Neural progenitor cell (in vitro differentiated cells): ENCODE results near the gene TEX30. TPM values are rescaled to one million over a fixed set of nuclear protein-coding genes. Genes with fewer than 3 reads are reported as not detected.
"Not testable (repeated sequence)": the region's sequence is repeated elsewhere in the genome, so short reads cannot be mapped to it uniquely, and the experiment has no call there.

Source experiments
- DNase-seq: peaks from one replicate; pipeline ENCODE4 v3.0.0-alpha.2; 2016; ENCODE audit warnings: low spot score
- H2AFZ ChIP-seq: fragments of 200-600 bp; sonication (generic); replicated peaks from 2 replicates; pipeline ENCODE4 v1.6.1; 2016; ENCODE audit warnings: antibody characterized with exemption
- H3F3A ChIP-seq: fragments of 200-600 bp; sonication (generic); 2 replicates; pipeline ENCODE4 v1.6.1; 2016; ENCODE audit warnings: antibody characterized with exemption, low read depth
- H3K27ac ChIP-seq: fragments of 200-600 bp; sonication (generic); 2 replicates; pipeline ENCODE4 v1.5.1; 2016; ENCODE audit warnings: mild to moderate bottlenecking
- H3K27me3 ChIP-seq: fragments of 200-600 bp; sonication (generic); 2 replicates; pipeline ENCODE4 v1.6.1; 2016; ENCODE audit warnings: mild to moderate bottlenecking, moderate library complexity
- H3K36me3 ChIP-seq: fragments of 200-600 bp; sonication (generic); 2 replicates; pipeline ENCODE4 v1.5.1; 2016
- H3K4me1 ChIP-seq: fragments of 200-600 bp; sonication (generic); 2 replicates; pipeline ENCODE4 v1.6.1; 2016; ENCODE audit warnings: mixed run types
- H3K4me2 ChIP-seq: fragments of 200-600 bp; sonication (generic); 2 replicates; pipeline ENCODE4 v1.6.1; 2016
- H3K4me3 ChIP-seq: fragments of 200-600 bp; sonication (generic); 2 replicates; pipeline ENCODE4 v1.5.1; 2016
- H3K79me2 ChIP-seq: fragments of 200-600 bp; sonication (generic); 2 replicates; pipeline ENCODE4 v1.6.1; 2016; ENCODE audit warnings: low read depth
- H3K9ac ChIP-seq: fragments of 200-600 bp; sonication (generic); 2 replicates; pipeline ENCODE4 v1.6.1; 2016
- H3K9me3 ChIP-seq: fragments of 200-600 bp; sonication (generic); 2 replicates; pipeline ENCODE4 v1.5.1; 2016; ENCODE audit warnings: low read depth
- H4K20me1 ChIP-seq: fragments of 200-600 bp; sonication (generic); 2 replicates; pipeline ENCODE4 v1.6.1; 2016; ENCODE audit warnings: low read depth
- H3K27ac Mint-ChIP-seq: 3 replicates; pipeline ENCODE4 v1.8.0; 2021; ENCODE audit warnings: mixed read lengths
- H3K27me3 Mint-ChIP-seq: 2 replicates; pipeline ENCODE4 v1.8.0; 2022; ENCODE audit warnings: low read depth, mild to moderate bottlenecking, inconsistent platforms, moderate library complexity, mixed read lengths; ENCODE audit not compliant: insufficient read depth
- H3K36me3 Mint-ChIP-seq: 3 replicates; pipeline ENCODE4 v1.8.0; 2021; ENCODE audit warnings: mixed read lengths
- H3K4me1 Mint-ChIP-seq: 3 replicates; pipeline ENCODE4 v1.8.0; 2021; ENCODE audit warnings: mixed read lengths
- H3K4me3 Mint-ChIP-seq: 3 replicates; pipeline ENCODE4 v1.8.0; 2021; ENCODE audit warnings: mild to moderate bottlenecking, moderate library complexity, mixed read lengths
- H3K9me3 Mint-ChIP-seq: 3 replicates; pipeline ENCODE4 v1.8.0; 2020; ENCODE audit warnings: mixed read lengths
- EZH2 ChIP-seq: fragments of 200-600 bp; sonication (generic); IDR thresholded peaks from 2 replicates; pipeline ENCODE4 v1.6.1; 2017; ENCODE audit warnings: antibody characterized with exemption, mild to moderate bottlenecking, moderate library complexity
- EZH2phosphoT487 ChIP-seq: fragments of 200-600 bp; sonication (generic); IDR thresholded peaks from 2 replicates; pipeline ENCODE4 v1.6.1; 2017; ENCODE audit warnings: antibody characterized with exemption
- total RNA-seq: library from RNA; depleted of rRNA; stranded (reverse); fragments of >200 nt; gene quantifications from 2 replicates; pipeline ENCODE4 v1.2.3, GENCODE V29; 2015; ENCODE audit warnings: low replicate concordance
- TF ChIP-seq, protein P1 (sequence below): fragments of 200-600 bp; sonication (generic); IDR thresholded peaks from 2 replicates; pipeline ENCODE4 v1.5.1; 2017; ENCODE audit warnings: antibody characterized with exemption, mild to moderate bottlenecking

TEX30 gene
- total RNA-seq, 1 donor from 2014 or later = 38.9 TPM

DNA sequence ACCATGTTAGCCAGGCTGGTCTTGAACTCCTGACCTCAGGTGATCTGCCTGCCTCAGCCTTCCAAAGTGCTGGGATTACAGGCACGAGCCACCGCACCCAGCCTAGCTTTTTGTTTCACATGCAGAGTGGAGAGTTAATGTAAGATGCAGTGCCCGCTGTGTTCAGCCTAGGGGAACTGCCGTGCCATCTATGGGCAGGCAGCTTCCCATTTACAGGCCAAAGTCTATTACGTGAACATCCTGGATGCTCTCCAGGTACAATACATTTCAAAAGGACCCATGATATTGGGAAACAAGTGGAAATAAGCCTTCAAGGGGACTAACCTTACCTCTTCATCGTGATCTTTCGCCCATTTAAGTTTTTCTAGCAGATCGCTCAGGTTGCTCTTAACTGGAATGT is 15.1 kb upstream of the TEX30 start:
- Histone ChIP-seq H2AFZ (no peak overlapping the region), H3K4me1 (no peaks in the 10 kb centered on the region), H3K4me2 (no peak overlapping the region), H3K79me2 (no peaks in the 10 kb centered on the region), H3K36me3 (no peaks in the 10 kb centered on the region), H3K9me3 (no peaks in the 10 kb centered on the region), H3K27ac (no peak overlapping the region), H3F3A (no peaks in the 10 kb centered on the region), H3K27me3 (no peaks in the 10 kb centered on the region), H4K20me1 (no peaks in the 10 kb centered on the region), H3K4me3 (no peak overlapping the region), H3K9ac (no peak overlapping the region)
- H3K9me3 Mint-ChIP-seq = no peaks in the 10 kb centered on the region
- H3K36me3 Mint-ChIP-seq = peaks cover 22% of the 10 kb centered on the region
- H3K4me1 Mint-ChIP-seq = no peaks in the 10 kb centered on the region
- DNase-seq = no peak
- no peak overlapping the region for H3K27ac Mint-ChIP-seq
- H3K4me3 Mint-ChIP-seq = no peak overlapping the region
- H3K27me3 Mint-ChIP-seq = no peaks in the 10 kb centered on the region
- no peak for TF ChIP-seq EZH2phosphoT487
- TF ChIP-seq, protein P1, sequence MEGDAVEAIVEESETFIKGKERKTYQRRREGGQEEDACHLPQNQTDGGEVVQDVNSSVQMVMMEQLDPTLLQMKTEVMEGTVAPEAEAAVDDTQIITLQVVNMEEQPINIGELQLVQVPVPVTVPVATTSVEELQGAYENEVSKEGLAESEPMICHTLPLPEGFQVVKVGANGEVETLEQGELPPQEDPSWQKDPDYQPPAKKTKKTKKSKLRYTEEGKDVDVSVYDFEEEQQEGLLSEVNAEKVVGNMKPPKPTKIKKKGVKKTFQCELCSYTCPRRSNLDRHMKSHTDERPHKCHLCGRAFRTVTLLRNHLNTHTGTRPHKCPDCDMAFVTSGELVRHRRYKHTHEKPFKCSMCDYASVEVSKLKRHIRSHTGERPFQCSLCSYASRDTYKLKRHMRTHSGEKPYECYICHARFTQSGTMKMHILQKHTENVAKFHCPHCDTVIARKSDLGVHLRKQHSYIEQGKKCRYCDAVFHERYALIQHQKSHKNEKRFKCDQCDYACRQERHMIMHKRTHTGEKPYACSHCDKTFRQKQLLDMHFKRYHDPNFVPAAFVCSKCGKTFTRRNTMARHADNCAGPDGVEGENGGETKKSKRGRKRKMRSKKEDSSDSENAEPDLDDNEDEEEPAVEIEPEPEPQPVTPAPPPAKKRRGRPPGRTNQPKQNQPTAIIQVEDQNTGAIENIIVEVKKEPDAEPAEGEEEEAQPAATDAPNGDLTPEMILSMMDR = no peak
- TF ChIP-seq EZH2 = no peak

DNA sequence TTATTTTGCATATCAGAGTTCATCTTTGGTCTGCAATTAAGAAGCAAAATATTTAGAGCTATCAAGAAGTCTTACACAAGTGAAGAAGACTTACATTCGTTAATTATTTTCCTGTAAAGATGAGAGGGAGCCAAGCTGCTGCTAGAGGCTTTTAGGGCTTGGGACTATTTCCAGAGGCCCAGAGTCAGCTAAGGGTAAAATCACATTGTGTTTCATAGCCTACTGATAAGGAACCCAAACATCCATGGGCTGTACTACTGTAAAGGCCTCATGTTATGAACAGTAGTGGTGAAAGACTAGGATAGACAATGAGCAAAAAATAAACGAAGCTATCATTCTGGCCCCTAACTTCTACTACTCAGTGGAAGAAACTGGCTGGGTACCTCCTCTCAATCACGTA is 10.9 kb upstream of the TEX30 start:
- Histone ChIP-seq H3K36me3 (no peaks in the 10 kb centered on the region), H3F3A (no peaks in the 10 kb centered on the region), H4K20me1 (no peaks in the 10 kb centered on the region), H3K27me3 (no peaks in the 10 kb centered on the region), H3K27ac (no peak overlapping the region), H3K79me2 (no peaks in the 10 kb centered on the region), H2AFZ (no peak overlapping the region), H3K4me3 (no peak overlapping the region), H3K9ac (no peak overlapping the region), H3K9me3 (no peaks in the 10 kb centered on the region), H3K4me2 (no peak overlapping the region), H3K4me1 (no peaks in the 10 kb centered on the region)
- Mint-ChIP-seq H3K4me3 (no peak overlapping the region), H3K36me3 (peaks cover 43% of the 10 kb centered on the region), H3K4me1 (no peaks in the 10 kb centered on the region), H3K27me3 (no peaks in the 10 kb centered on the region), H3K27ac (no peak overlapping the region), H3K9me3 (peaks cover 8% of the 10 kb centered on the region)
- DNase-seq = no peak
- TF ChIP-seq, protein P1 = no peak
- TF ChIP-seq EZH2phosphoT487 = no peak
- TF ChIP-seq EZH2 = no peak

DNA sequence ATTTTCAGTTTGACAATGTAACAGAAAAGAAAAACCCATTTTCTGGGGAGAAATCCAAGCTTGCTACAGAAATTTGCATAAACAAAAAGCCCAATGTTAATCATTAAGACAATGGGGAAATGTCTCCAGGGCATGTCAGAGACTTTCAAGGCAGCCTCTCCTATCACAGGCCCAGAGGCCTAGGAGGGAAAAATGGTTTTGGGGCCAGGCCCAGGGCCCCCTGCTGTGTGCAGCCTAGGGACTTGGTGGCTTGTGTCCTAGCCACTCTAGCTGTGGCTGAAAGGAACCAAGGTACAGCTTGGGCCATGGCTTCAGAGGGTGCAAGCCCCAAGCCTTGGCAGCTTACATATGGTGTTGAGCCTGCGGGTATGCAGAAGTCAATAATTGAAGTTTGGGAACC is 8.0 kb upstream of the TEX30 start:
- Histone ChIP-seq H3K27ac (no peak overlapping the region), H3K27me3 (no peaks in the 10 kb centered on the region), H2AFZ (no peak overlapping the region), H3F3A (no peaks in the 10 kb centered on the region), H3K4me3 (no peak overlapping the region), H3K4me2 (no peak overlapping the region), H3K4me1 (peaks cover 3% of the 10 kb centered on the region), H3K79me2 (no peaks in the 10 kb centered on the region), H4K20me1 (no peaks in the 10 kb centered on the region), H3K36me3 (no peaks in the 10 kb centered on the region), H3K9me3 (no peaks in the 10 kb centered on the region), H3K9ac (no peak overlapping the region)
- no peak overlapping the region for H3K27ac Mint-ChIP-seq
- TF ChIP-seq, protein P1 = no peak
- TF ChIP-seq EZH2phosphoT487 = no peak
- no peak for TF ChIP-seq EZH2
- H3K4me1 Mint-ChIP-seq = no peaks in the 10 kb centered on the region
- no peak overlapping the region for H3K4me3 Mint-ChIP-seq
- H3K9me3 Mint-ChIP-seq = peaks cover 8% of the 10 kb centered on the region
- no peaks in the 10 kb centered on the region for H3K27me3 Mint-ChIP-seq
- no peak for DNase-seq
- H3K36me3 Mint-ChIP-seq = peaks cover 31% of the 10 kb centered on the region

DNA sequence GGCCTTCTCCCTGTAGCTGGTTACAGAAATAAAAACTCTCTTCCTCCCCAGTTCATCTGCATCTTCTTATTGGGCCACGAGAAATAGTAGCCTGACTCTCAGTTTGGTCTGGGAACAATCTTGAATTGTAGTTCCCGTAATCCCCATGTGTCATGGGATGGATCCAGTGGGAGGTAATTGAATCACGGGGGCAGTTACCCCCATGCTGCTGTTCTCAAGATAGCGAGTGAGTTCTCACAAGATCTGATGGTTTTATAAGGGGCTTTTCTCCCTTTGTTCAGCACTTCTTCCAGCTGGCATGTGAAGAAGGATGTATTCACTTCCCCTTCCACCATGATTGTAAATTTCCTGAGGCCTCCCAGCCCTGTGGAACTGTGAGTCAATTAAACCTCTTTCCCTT is 7.1 kb upstream of the TEX30 start:
- H3F3A ChIP-seq, H3K9me3 ChIP-seq, H3K4me2 ChIP-seq, H3K79me2 ChIP-seq, H3K4me1 Mint-ChIP-seq, H3K4me3 ChIP-seq, H3K4me3 Mint-ChIP-seq, H3K9ac ChIP-seq, H2AFZ ChIP-seq, H3K4me1 ChIP-seq, H3K27ac ChIP-seq, H3K27me3 Mint-ChIP-seq, H3K27ac Mint-ChIP-seq, H4K20me1 ChIP-seq, H3K27me3 ChIP-seq, DNase-seq, H3K36me3 ChIP-seq, H3K9me3 Mint-ChIP-seq: not testable (repeated sequence)
- H3K36me3 Mint-ChIP-seq = peaks cover 27% of the 10 kb centered on the region
